GM21390 (cell line): ENCODE measurements around the gene DCAF12L2.
"Not testable (repeated sequence)": the region's sequence is repeated elsewhere in the genome, so short reads cannot be mapped to it uniquely, and the experiment has no call there.

ENCODE experiments used
- ATAC-seq: cut with Tn5 transposase; IDR thresholded peaks from one replicate; pipeline ENCODE4 v1.9.1; 2021; ENCODE audit not compliant: unreplicated experiment

DCAF12L2 gene

DNA sequence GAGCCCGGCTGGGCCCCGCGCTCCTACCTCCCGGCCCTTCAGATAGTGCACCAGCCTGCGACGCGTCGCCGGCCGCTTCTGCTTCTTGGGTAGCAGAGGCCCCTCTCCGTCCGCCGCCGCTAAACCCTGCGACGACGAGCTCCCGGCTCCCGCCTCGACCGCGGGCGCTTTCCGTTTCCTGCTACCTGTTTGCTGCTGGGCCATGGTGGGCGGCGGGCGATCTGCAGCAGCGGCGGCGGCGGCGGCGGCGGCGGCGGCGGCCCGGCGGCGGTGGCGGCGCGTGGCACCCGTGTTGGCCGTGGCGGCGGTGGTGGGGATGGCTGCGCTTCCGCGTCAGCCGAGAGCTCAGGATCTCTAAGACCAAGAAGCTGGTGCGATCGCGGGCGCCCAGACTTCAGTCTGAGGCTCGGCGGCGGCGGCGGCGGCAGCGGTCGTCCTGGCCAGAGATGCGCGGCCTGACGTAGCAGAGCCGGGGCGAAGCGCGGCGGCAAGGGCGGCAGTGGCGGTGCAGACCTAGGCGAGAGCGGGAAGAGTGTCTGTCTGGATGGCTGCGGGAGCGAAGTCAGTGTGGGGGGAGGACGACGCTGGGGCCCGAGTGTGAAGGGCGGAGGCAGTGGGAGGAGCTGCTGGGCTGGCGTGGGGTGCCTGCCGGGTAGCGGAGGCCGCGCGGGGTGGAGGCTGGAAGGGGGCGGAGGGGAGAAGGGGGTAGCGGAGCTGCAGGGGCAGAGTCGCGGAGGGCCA, at the start of gene DCAF12L2:
TSS of gene DCAF12L2 (minus strand) at position 569 of the 741 bp plus-strand sequence. CDS start at position 204, 365 bp downstream.
- ATAC-seq, result no peak

DNA sequence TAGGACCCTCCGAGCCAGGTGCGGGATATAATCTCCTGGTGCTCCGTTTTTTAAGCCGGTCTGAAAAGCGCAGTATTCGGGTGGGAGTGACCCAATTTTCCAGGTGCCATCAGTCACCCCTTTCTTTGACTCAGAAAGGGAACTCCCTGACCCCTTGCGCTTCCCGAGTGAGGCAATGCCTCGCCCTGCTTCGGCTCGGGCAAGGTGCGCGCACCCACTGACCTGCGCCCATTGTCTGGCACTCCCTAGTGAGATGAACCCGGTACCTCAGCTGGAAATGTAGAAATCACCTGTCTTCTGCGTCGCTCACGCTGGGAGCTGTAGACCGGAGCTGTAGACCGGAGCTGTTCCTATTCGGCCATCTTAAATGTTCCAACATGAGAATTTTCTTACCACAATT, 24.8 kb upstream of the DCAF12L2 start:
- ATAC-seq, result not testable (repeated sequence)

DNA sequence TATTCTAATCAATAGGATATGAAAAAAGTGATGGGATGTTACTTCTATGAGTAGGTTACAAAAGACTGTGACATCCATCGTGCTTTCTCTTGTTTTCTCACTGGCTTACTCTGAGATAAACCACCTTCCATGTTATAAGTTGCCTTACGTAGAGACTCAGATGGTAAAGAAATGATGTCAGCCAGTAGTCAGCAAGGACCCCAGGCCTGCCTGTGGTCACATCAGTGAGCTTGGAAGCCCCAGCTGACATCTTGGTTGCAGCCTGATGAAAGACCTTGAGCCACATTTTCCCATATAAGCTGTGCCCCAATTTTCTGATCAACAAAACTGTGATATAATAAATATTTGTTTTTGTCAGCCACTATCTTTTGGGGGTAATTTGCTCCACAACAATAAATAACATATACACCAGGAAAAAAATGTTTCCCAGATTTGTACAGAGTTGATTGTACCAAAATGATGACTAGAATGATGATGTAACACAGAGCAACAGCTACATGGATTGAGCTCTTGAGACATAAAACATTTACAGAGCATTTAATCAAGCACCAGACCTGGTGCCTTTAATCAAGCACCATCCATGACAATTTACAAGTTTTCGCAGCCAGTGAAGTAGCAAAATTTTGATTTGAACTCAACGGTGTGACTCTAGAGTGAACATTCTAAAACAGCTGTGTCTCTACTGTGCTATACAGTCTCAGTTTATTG, 11.2 kb upstream of the DCAF12L2 start:
- ATAC-seq, result no peak

DNA sequence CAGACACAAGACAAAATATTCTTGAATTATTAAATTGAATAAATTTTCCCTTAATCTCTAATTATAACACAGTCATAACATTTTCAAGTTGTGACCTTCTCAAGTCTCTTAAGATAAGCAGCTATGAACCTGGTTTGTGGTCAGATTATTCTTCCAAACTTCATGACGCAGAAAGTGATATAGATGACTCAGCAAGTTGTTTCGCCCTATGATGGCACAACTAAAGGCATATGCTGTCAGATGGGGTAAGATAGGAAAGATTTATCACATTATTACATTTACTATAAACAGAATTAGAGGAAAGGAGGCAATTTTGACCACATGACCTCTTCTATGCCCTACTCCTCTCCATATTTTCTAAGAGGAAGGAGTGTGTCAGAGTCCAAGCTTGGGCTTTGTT, 4.6 kb upstream of the DCAF12L2 start:
- ATAC-seq, result no peak

DNA sequence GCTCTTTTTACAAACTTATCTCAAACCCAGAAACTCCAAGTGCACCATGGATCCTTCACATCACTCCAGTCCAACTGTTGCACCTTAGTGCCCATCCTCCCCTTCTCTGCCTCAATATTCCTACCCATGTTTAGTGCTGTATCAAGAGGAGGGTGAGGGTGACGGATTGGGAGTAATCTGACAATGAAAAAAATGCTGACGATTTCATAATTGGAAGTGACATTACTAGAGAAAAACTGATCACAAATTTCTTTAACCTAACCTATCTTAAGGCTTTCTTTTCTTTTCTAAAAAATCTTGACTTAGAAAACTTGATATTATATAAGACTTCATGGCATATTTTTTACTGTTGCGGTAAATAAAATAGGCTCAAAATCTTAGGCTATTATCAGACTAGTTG, 1.5 kb upstream of the DCAF12L2 start:
- ATAC-seq, result no peak

DNA sequence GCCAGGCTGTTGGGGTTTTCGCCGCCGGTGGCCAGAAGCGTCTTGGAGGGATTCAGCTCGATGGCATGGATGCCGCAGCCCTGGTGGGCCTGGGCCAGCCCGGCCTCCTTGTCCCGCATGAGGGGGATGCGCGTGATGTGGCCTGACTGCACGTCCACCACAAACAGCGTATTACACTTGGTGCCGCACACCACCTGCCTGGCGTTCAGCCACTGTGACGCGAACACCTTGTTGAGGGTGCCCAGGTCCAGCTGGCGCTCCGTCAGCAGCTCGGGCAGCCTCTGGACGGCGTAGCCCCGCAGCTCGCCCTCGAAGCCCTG, 728 bp downstream of the DCAF12L2 start:
- no peak for ATAC-seq

DNA sequence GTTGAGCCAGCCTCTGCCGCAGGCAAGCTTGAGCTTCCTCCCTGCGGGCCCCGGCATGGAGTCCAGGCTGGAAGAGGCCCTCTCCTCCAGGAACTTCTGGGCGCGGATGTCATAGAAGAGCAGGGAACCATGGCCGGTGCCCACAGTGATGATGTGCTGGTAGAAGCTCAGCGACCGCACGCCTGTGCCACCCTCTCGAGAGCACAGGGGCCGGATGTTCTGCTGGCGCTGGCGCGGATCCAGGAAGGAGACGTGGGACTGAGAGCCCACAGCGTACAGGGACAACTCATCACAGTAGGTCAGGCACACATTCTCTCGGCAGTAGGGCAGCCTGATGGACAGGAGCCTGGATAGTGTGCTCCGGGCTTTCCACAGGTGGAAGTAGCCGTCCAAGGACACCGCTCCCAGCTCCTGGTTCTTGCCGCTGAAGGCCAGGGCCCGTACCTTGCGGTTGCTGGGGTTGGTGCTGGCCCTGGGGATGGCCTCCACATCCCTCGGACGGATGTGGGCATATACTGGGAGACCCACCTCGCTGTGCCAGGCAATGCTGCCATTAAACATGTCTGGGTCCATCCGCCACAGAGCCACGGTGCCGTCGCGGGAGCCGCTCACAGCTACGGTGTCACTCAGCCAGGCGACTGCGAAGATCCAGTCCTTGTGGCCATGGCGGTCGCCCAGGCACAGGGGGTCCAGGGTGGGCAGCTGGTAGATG, 1.2 kb downstream of the DCAF12L2 start:
- ATAC-seq, result no peak

DNA sequence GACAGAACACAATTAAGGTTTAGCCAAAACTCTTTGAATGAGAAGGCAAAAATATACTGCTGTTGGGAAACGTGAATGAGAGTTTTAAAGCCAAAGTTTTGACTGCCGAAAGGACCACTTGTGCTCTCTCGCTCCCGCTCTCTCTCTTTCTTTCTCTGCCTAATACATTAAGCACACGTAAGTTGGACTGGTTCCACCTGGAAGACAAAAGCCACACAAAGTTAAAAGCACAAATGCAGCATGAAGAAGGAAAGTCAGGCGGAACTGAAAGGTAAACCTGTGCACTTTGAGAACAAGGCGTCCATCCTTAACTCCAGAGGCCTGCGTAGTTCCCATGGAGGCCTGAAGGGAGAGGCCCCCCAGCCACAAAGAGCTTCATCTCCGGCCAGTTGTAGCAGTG, 1.9 kb downstream of the DCAF12L2 start:
- ATAC-seq, result no peak

DNA sequence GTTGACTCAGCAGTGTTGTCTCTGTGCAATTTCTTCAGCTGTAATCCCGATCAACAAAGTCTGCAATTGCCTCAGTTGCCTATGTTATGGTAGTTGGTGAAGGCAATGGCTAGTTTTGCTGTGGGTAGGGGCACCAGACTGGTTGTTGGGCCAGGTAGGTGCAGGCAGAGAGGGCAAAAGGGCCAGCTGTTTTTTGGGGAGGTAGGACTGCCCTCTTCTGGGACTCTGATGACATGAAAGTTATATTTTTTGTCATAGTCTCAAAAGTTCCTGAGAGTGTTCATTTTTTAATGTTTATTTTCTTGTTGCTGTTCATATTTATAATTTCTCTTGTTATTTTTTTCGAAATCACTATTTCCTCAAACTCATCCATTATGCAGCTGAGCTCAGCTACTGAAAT, 25.1 kb downstream of the DCAF12L2 start:
- no peak for ATAC-seq

DNA sequence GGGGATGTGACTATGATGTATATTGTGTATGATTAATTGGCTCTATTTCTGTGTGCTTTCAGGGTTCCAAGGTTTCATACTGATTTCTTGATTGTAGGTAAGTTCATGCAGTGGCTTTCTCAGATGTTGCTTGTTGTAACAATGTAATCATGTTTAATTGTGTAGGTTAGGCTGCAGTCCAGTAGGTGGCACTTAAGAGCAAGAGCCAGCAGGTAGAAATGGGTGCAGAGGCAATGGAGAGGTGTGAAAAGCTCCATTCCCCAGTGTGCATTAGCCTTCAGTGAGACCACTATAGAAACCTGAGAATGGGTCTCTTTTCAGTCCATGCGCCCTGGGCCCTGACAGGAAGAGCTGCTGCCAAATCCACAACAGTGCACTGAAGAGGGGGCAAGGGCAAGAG, 28.2 kb downstream of the DCAF12L2 start:
- ATAC-seq, result no peak

DNA sequence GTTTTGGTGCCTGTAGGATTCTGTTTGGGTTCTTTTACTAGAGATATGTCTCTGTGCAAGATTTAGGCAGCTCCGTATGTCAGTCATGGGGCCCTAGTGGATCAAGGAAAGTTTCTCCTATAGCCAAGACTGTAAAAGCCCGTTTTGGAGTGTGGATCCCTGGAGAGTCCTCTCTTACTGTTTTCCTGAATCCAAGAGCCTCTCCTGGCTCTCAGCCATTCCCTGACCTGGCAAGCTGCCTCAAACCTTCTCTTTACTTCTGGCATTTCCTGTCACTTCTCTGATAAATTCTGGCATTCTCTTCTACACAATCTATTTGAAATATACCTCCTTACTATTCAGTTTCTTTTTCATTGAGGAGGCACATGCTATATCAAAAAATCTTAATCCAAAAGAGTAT, 41.4 kb downstream of the DCAF12L2 start:
- ATAC-seq, result no peak
